GM23248 (cell line): ENCODE results near the gene NPAS3. TPM values are rescaled to one million over a fixed set of nuclear protein-coding genes. Genes with fewer than 3 reads are reported as not detected.
A peak's percentile ranks its signal among the peaks of the same experiment; 100 is the strongest.

Experiments
- DNase-seq: peaks from one replicate; pipeline ENCODE4 v3.0.0-alpha.2; 2015
- H2AFZ ChIP-seq: fragments of 200-600 bp; sonication (generic); 2 replicates; pipeline ENCODE4 v1.6.1; 2016; ENCODE audit warnings: antibody characterized with exemption
- H3F3A ChIP-seq: fragments of 200-600 bp; sonication (generic); 2 replicates; pipeline ENCODE4 v1.6.1; 2016; ENCODE audit warnings: mild to moderate bottlenecking, antibody characterized with exemption, mixed run types; ENCODE audit not compliant: insufficient read depth
- H3K27ac ChIP-seq: fragments of 200-600 bp; sonication (generic); 2 replicates; pipeline ENCODE4 v1.5.1; 2016; ENCODE audit warnings: mild to moderate bottlenecking
- H3K27me3 ChIP-seq: fragments of 200-600 bp; sonication (generic); replicated peaks from 2 replicates; pipeline ENCODE4 v1.6.1; 2016; ENCODE audit warnings: mild to moderate bottlenecking; ENCODE audit not compliant: insufficient read depth
- H3K36me3 ChIP-seq: fragments of 200-600 bp; sonication (generic); 2 replicates; pipeline ENCODE4 v1.6.1; 2016; ENCODE audit warnings: low read depth, mild to moderate bottlenecking
- H3K4me1 ChIP-seq: fragments of 200-600 bp; sonication (generic); 2 replicates; pipeline ENCODE4 v1.6.1; 2016; ENCODE audit warnings: mild to moderate bottlenecking; ENCODE audit not compliant: insufficient read depth
- H3K4me2 ChIP-seq: fragments of 200-600 bp; sonication (generic); one replicate; pipeline ENCODE4 v1.6.1; 2016; ENCODE audit warnings: mild to moderate bottlenecking; ENCODE audit not compliant: unreplicated experiment
- H3K4me3 ChIP-seq: fragments of 200-600 bp; sonication (generic); 2 replicates; pipeline ENCODE4 v1.5.1; 2016; ENCODE audit warnings: mild to moderate bottlenecking
- H3K79me2 ChIP-seq: fragments of 200-600 bp; sonication (generic); 2 replicates; pipeline ENCODE4 v1.6.1; 2016; ENCODE audit warnings: mild to moderate bottlenecking; ENCODE audit not compliant: insufficient read depth
- H3K9ac ChIP-seq: fragments of 200-600 bp; sonication (generic); 2 replicates; pipeline ENCODE4 v1.6.1; 2016; ENCODE audit warnings: mild to moderate bottlenecking
- H3K9me2 ChIP-seq: fragments of 200-600 bp; sonication (generic); 2 replicates; pipeline ENCODE4 v1.6.1; 2016; ENCODE audit warnings: mixed run types, mild to moderate bottlenecking, moderate library complexity; ENCODE audit not compliant: insufficient read depth
- H3K9me3 ChIP-seq: fragments of 200-600 bp; sonication (generic); one replicate; pipeline ENCODE4 v1.6.1; 2017; ENCODE audit warnings: low read depth
- H4K20me1 ChIP-seq: fragments of 200-600 bp; sonication (generic); 2 replicates; pipeline ENCODE4 v1.6.0; 2016; ENCODE audit not compliant: insufficient read depth
- EZH2 ChIP-seq: fragments of 200-600 bp; sonication (generic); IDR thresholded peaks from 2 replicates; pipeline ENCODE4 v1.6.1; 2018; ENCODE audit warnings: antibody characterized with exemption, mild to moderate bottlenecking; ENCODE audit not compliant: insufficient read depth, poor library complexity, severe bottlenecking
- EZH2phosphoT487 ChIP-seq: fragments of 200-600 bp; sonication (generic); IDR thresholded peaks from 2 replicates; pipeline ENCODE4 v1.6.1; 2018; ENCODE audit warnings: antibody characterized with exemption, moderate library complexity, mild to moderate bottlenecking, low read depth; ENCODE audit not compliant: insufficient read depth
- WGBS, 2 experiments: methylation state at CpG; one replicate each; pipeline ENCODE4 v1.1.6; 2015 to 2017; ENCODE audit warnings: low lambda C conversion rate in 2 of 2, low coverage in 1 of 2; ENCODE audit errors: missing lambda C conversion rate in 2 of 2; 5-methylcytosine and 5-hydroxymethylcytosine counted together
- in situ Hi-C: fragments of 300-500 bp; cut with MboI; formaldehyde crosslinking; loops from 2 replicates; pipeline ENCODE4 v1.15.0; 2020
- polyA plus RNA-seq: library from polyadenylated mRNA; unstranded; fragments of >200 nt; fragmentation: Nextera tagmentation; extraction: Ambion mirVana; gene quantifications from 2 replicates; pipeline ENCODE4 v1.2.1, GENCODE V29; 2016
- total RNA-seq: library from RNA; depleted of rRNA; stranded (reverse); fragments of >200 nt; shearing (Covaris generic); gene quantifications from 2 replicates; pipeline ENCODE4 v1.2.3, GENCODE V29; 2014

Gene NPAS3
- total and polyA plus RNA-seq, 2 experiments from 2014 or later = 0.65 TPM; not detected in 1

DNA sequence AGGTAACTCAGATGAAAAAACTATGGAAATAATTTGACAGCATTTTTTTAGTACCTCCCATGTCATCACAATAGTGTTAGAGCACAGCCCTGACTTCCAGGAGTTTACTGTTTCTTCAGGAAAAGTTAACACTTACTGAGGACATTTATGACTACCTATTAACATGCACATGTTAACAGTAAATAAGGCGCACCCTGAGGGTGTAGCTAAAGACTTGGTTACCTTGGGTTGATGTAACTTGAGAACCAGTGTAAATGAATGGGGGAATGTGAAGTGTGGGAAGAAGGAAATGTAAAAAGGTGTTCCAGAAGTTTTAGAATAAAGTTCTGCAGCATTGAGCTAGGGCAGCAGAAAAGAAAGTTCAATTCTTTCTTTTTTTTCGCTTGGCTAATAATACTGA lies 646.0 kb downstream of the NPAS3 start:
- Histone ChIP-seq H3K4me2 (no peak overlapping the region), H3K27ac (no peak overlapping the region), H3K9ac (no peak overlapping the region), H3K36me3 (no peaks in the 10 kb centered on the region), H4K20me1 (no peaks in the 10 kb centered on the region), H3K27me3 (no peaks in the 10 kb centered on the region), H3K9me3 (no peaks in the 10 kb centered on the region), H3K4me3 (no peak overlapping the region), H3K9me2 (no peaks in the 10 kb centered on the region), H3K4me1 (peaks cover 3% of the 10 kb centered on the region), H2AFZ (no peak overlapping the region), H3F3A (peaks cover 2% of the 10 kb centered on the region; the same call in 1 of the 2 replicates), H3K79me2 (no peaks in the 10 kb centered on the region)
- 93 to 94% methylated on average over 2 of the region's 2 CpGs for WGBS, 2 experiments
- DNase-seq = no peak
- TF ChIP-seq EZH2 (no peak), EZH2phosphoT487 (no peak)
- in situ Hi-C loops = no loop called here

DNA sequence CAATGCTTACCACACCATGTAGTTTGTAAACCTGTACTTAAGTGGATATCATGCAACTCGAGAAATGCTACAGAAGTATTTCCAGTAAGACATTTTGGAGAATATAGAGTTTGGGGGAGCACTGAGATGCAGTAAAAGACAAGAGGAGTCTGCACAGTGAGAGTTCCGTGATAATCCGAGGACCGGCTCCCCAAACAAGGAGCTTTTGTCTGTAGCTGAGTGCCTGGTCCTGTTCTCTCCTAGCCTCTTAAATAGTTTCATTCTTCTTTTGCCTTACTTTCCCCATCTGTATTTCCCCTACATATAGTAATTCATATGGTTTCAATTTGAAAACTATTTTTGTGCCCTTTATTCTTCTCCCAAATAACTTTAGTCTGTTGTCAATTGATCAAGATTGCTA lies 648.1 kb downstream of the NPAS3 start:
- Histone ChIP-seq H3K9ac (no peak overlapping the region), H3K9me2 (no peaks in the 10 kb centered on the region), H3K36me3 (no peaks in the 10 kb centered on the region), H3K27ac (no peak overlapping the region), H3F3A (peaks cover 12% of the 10 kb centered on the region; the same call in 1 of the 2 replicates), H3K4me1 (peaks cover 17% of the 10 kb centered on the region), H4K20me1 (no peaks in the 10 kb centered on the region), H3K27me3 (no peaks in the 10 kb centered on the region), H3K9me3 (no peaks in the 10 kb centered on the region), H2AFZ (no peak overlapping the region), H3K4me3 (no peak overlapping the region), H3K4me2 (no peak overlapping the region), H3K79me2 (no peaks in the 10 kb centered on the region)
- in situ Hi-C loops = no loop called here
- 91 to 95% methylated on average over 4 of the region's 4 CpGs for WGBS, 2 experiments
- no peak for DNase-seq
- TF ChIP-seq EZH2phosphoT487 = no peak
- TF ChIP-seq EZH2 = no peak

DNA sequence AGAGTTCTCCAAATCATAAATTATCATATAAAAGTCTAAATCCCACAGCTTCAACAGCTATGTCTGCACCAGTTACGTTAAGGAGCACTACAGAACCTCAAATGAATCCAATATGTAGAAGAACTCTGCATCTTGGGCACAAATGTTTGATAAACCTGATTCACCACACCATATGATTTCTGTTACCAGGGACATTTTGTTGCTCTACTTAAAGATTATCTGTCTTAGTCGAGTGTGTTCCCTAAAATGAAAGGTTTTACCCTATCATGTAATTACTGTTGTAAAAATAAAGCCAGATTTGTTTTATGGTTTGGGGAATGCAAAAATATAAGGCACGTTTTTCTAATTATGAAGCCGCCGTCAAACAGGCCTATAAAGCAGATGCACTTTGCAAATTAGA lies 649.1 kb downstream of the NPAS3 start:
- Histone ChIP-seq H3K79me2 (no peaks in the 10 kb centered on the region), H3K9ac (no peak overlapping the region), H3K27ac (no peak overlapping the region), H3K9me3 (no peaks in the 10 kb centered on the region), H4K20me1 (no peaks in the 10 kb centered on the region), H3K4me2 (no peak overlapping the region), H3K9me2 (no peaks in the 10 kb centered on the region), H3K4me3 (no peak overlapping the region), H3F3A (peaks cover 18% of the 10 kb centered on the region; the same call in 1 of the 2 replicates), H3K27me3 (no peaks in the 10 kb centered on the region), H3K36me3 (no peaks in the 10 kb centered on the region), H3K4me1 (peaks cover 27% of the 10 kb centered on the region), H2AFZ (no peak overlapping the region)
- TF ChIP-seq EZH2phosphoT487 = no peak
- TF ChIP-seq EZH2 = no peak
- in situ Hi-C loops = no loop called here
- DNase-seq = no peak
- 71 to 76% methylated on average over 5 of the region's 5 CpGs for WGBS, 2 experiments

DNA sequence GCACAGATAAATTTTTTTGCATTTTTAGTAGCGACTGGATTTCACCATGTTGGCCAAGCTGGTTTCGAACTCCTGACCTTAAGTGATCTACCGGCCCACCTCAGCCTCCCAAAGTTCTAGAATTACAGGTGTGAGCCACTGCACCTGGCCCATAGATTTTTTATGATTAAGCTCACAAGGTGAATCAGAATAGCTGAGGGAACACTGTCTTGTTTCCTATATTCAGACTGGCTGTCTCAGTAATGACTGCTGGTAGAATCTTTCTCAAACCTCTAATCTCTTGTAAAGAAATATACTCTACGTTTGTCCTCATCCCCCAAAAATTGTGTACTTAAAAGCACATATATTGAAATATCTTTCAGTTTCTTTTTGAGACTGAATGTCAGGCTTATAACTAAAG lies 650.1 kb downstream of the NPAS3 start:
- DNase-seq = no peak
- Histone ChIP-seq H3K4me3 (no peak overlapping the region), H2AFZ (no peak overlapping the region), H3F3A (peaks cover 18% of the 10 kb centered on the region; the same call in 1 of the 2 replicates), H3K9me2 (no peaks in the 10 kb centered on the region), H3K9ac (no peak overlapping the region), H3K79me2 (no peaks in the 10 kb centered on the region), H3K4me2 (no peak overlapping the region), H3K36me3 (no peaks in the 10 kb centered on the region), H3K27ac (no peak overlapping the region), H3K4me1 (peaks cover 27% of the 10 kb centered on the region), H3K9me3 (no peaks in the 10 kb centered on the region), H3K27me3 (no peaks in the 10 kb centered on the region), H4K20me1 (no peaks in the 10 kb centered on the region)
- WGBS, 2 experiments = 95 to 98% methylated on average over 4 of the region's 4 CpGs
- TF ChIP-seq EZH2 = no peak
- no peak for TF ChIP-seq EZH2phosphoT487
- in situ Hi-C loops = no loop called here

DNA sequence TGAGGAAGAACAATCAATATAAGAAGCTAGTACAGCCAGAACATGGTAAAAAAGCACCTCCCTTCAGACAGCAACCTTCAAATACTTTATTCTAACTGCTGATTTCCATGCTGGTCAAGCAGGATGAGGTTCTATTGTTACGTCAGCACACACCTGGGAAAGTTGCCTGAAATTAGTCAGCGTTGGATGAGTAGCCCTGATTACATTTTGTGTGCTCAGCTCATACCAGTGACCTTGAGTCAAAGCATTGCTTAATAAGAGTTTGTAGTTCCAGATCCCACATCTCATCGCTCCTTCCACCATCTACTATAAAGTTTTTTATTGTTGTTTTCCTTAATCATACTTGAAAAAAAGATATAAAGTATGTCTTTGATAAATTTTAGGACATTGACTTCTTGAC lies 650.7 kb downstream of the NPAS3 start:
- 2 to 4% methylated on average over 3 of the region's 3 CpGs for WGBS, 2 experiments
- Histone ChIP-seq H3K4me3 (no peak overlapping the region), H3K27ac (peak overlapping the region; percentile 46), H3K4me2 (peak overlapping the region; percentile 53), H3K9me3 (no peaks in the 10 kb centered on the region), H3K9ac (no peak overlapping the region), H4K20me1 (no peaks in the 10 kb centered on the region), H3K36me3 (no peaks in the 10 kb centered on the region), H3K79me2 (no peaks in the 10 kb centered on the region), H3K9me2 (no peaks in the 10 kb centered on the region), H3K27me3 (no peaks in the 10 kb centered on the region), H2AFZ (no peak overlapping the region), H3F3A (peaks cover 18% of the 10 kb centered on the region; the same call in 1 of the 2 replicates), H3K4me1 (peaks cover 27% of the 10 kb centered on the region)
- TF ChIP-seq EZH2phosphoT487 (no peak), EZH2 (no peak)
- in situ Hi-C loops = no loop called here
- peak; percentile 93 for DNase-seq
